GM12874 (cell line): ENCODE measurements around the gene HCFC1R1.

Source experiments
- CTCF ChIP-seq: IDR thresholded peaks from 2 replicates; pipeline ENCODE4 v1.5.1; 2011; ENCODE audit warnings: low read depth, mild to moderate bottlenecking, control low read depth, low read length, moderate library complexity; ENCODE audit not compliant: insufficient read depth

The HCFC1R1 gene

GRCh38 chr16:3038896-3039295, 15.2 kb upstream of the HCFC1R1 start:
- TF ChIP-seq CTCF: no peak

- TF ChIP-seq CTCF: no peak
Observed at GRCh38 chr16:3038256-3038655, 14.5 kb upstream of the HCFC1R1 start.

- TF ChIP-seq CTCF: no peak
Observed at GRCh38 chr16:3036726-3037315, 13.1 kb upstream of the HCFC1R1 start, which contains the start of gene BICDL2. Gene BICDL2 (minus strand): TSS chr16:3036944. CDS start chr16:3035496, 1,448 bp downstream.

- TF ChIP-seq CTCF: no peak
Observed at GRCh38 chr16:3035972-3036725, 12.4 kb upstream of the HCFC1R1 start.

- TF ChIP-seq CTCF: no peak
Observed at GRCh38 chr16:3035289-3035971, 11.7 kb upstream of the HCFC1R1 start.

GRCh38 chr16:3032624-3033023, 8.9 kb upstream of the HCFC1R1 start:
- no peak for TF ChIP-seq CTCF
